OCI-LY7 (cell line): Measurements from ENCODE around the gene CACNA2D2. TPM values are rescaled to one million over a fixed set of nuclear protein-coding genes. Genes with fewer than 3 reads are reported as not detected.

Experiments
- BruUV-seq: library from RNA; stranded (reverse); fragments of 400-500 nt; replicated peaks from 2 replicates; lab custom pipeline; 2021; lab: Mats Ljungman, UMichigan
- CTCF ChIA-PET: fragments of 300-600 bp; sonication (Branson Sonifier 250); formaldehyde crosslinking; loops from one replicate; lab custom pipeline; 2022; ENCODE audit warnings: antibody characterized with exemption; ENCODE audit not compliant: unreplicated experiment; lab: Charles Lee
- POLR2A ChIA-PET: fragments of 300-600 bp; sonication (Branson Sonifier 250); formaldehyde crosslinking; loops from one replicate; lab custom pipeline; 2022; ENCODE audit warnings: antibody characterized with exemption; lab: Charles Lee
- DNase-seq: peaks from one replicate; pipeline ENCODE4 v3.0.0-alpha.2; 2015; ENCODE audit warnings: low spot score
- H2AFZ ChIP-seq: fragments of 200-600 bp; sonication (generic), shearing (Covaris generic); 2 replicates; pipeline ENCODE4 v1.6.1; 2014; ENCODE audit warnings: mild to moderate bottlenecking, antibody characterized with exemption, low read length, moderate library complexity
- H3K27ac ChIP-seq: fragments of 200-600 bp; sonication (generic); 2 replicates; pipeline ENCODE4 v1.5.1; 2014; ENCODE audit warnings: mixed run types, low read depth, mild to moderate bottlenecking, moderate library complexity, low read length, inconsistent platforms; ENCODE audit not compliant: poor library complexity, severe bottlenecking
- H3K36me3 ChIP-seq: fragments of 200-600 bp; sonication (generic); 2 replicates; pipeline ENCODE4 v1.6.1; 2014; ENCODE audit warnings: mild to moderate bottlenecking, antibody characterized with exemption, low read length, moderate library complexity, mixed read lengths; ENCODE audit not compliant: insufficient read depth
- H3K4me1 ChIP-seq: fragments of 200-600 bp; sonication (generic); 2 replicates; pipeline ENCODE4 v1.5.1; 2014; ENCODE audit warnings: mild to moderate bottlenecking, low read length; ENCODE audit not compliant: insufficient read depth, poor library complexity, severe bottlenecking
- H3K4me2 ChIP-seq: fragments of 200-600 bp; sonication (generic); 2 replicates; pipeline ENCODE4 v1.6.1; 2014; ENCODE audit warnings: mild to moderate bottlenecking, low read length
- H3K4me3 ChIP-seq: fragments of 200-600 bp; sonication (generic); 2 replicates; pipeline ENCODE4 v1.5.1; 2014; ENCODE audit warnings: mild to moderate bottlenecking, low read depth, low read length; ENCODE audit not compliant: poor library complexity, severe bottlenecking
- H3K79me2 ChIP-seq: fragments of 200-600 bp; sonication (generic); 2 replicates; pipeline ENCODE4 v1.6.1; 2016; ENCODE audit warnings: low read depth, mild to moderate bottlenecking, low read length, moderate library complexity, mixed read lengths; ENCODE audit not compliant: insufficient read depth
- H3K9me2 ChIP-seq: fragments of 200-600 bp; sonication (generic); 2 replicates; pipeline ENCODE4 v1.6.1; 2016; ENCODE audit warnings: mild to moderate bottlenecking, low read length, mixed read lengths; ENCODE audit not compliant: insufficient read depth
- H3K9me3 ChIP-seq: fragments of 200-600 bp; sonication (generic); 2 replicates; pipeline ENCODE4 v1.6.1; 2014; ENCODE audit warnings: mild to moderate bottlenecking, mixed run types, low read length, mixed read lengths
- H4K20me1 ChIP-seq: fragments of 200-600 bp; sonication (generic); 2 replicates; pipeline ENCODE4 v1.6.1; 2014; ENCODE audit warnings: mild to moderate bottlenecking, antibody characterized with exemption, low read length, moderate library complexity, mixed read lengths; ENCODE audit not compliant: insufficient read depth
- CTCF ChIP-seq: fragments of 200-600 bp; sonication (generic); conservative IDR thresholded peaks from 2 replicates; pipeline ENCODE4 v1.5.1; 2014; ENCODE audit warnings: mild to moderate bottlenecking, antibody characterized with exemption, low read length, moderate library complexity, mixed read lengths
- EZH2phosphoT487 ChIP-seq: fragments of 200-600 bp; sonication (generic); IDR thresholded peaks from 2 replicates; pipeline ENCODE4 v1.6.1; 2018; ENCODE audit warnings: low read depth, borderline replicate concordance, mild to moderate bottlenecking, mixed run types, antibody characterized with exemption, low read length, moderate library complexity, mixed read lengths
- intact Hi-C: fragments of 100-400 bp; cut with micrococcal nuclease; formaldehyde crosslinking; loops from one replicate; pipeline ENCODE4 v1.10.0; 2022; ENCODE audit not compliant: unreplicated experiment
- total RNA-seq, 2 experiments: library from RNA; depleted of rRNA in 1 of 2; stranded (reverse); fragments of >200 nt in 1 of 2; shearing (Covaris generic) in 1 of 2; gene quantifications; 2 replicates each; pipeline ENCODE4 v1.2.3, GENCODE V29; 2014 to 2022

Gene CACNA2D2
- total RNA-seq, 2 experiments from 2014 or later, result 0.09 to 0.21 TPM

DNA sequence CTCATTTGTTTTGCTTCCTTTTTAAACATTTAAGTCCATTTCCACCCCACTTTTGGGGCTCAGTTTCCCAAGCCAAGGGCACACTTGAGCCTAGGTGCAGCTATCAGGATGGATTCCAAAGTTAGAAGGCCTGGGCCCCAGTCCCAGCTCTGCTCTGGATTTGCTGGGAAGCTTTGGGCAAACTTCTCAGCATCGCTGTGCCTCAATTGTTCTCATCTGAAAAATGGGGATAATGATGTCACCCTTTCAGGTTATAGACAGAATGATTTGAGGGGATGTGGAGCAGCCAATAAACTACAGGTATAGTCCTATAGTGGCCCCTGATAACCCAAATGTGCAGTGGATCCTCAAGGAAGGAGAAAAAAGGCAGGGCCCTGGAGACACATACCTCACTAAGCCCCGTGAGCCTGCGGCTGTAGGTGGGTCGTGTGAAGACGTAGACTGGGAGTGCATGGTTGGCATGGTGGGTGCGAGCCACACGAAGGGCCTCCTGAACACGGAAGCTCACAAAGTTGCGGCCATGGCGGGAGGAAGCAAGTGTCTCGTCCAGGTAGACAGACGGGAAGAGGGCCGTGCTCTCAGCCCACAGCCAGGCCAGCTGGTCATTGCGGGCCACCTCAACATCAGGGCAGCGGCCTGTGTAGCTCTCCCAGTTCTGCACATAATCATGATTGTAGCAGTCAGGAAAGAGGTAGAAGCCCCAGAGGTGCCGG lies 184.1 kb downstream of the CACNA2D2 start:
- peak overlapping the region; percentile 18 for H3K27ac ChIP-seq
- intact Hi-C loops, result no loop called here
- no peak overlapping the region for H2AFZ ChIP-seq
- H3K9me3 ChIP-seq, result no peaks in the 10 kb centered on the region
- H3K79me2 ChIP-seq, result no peaks in the 10 kb centered on the region
- H3K36me3 ChIP-seq, result peaks cover 10% of the 10 kb centered on the region; the same call in 1 of the 2 replicates
- DNase-seq, result no peak
- peaks cover 49% of the 10 kb centered on the region for H3K4me1 ChIP-seq
- TF ChIP-seq CTCF (no peak), EZH2phosphoT487 (no peak)
- H3K4me3 ChIP-seq, result no peak overlapping the region
- H3K9me2 ChIP-seq, result no peaks in the 10 kb centered on the region
- POLR2A ChIA-PET, result interaction anchor here (1.1 kb wide), 1 partner anchor 18 kb away, joined by 4 read pairs; no protein-coding TSS in a partner anchor
- peak overlapping the region; percentile 73; the same call in 1 of the 2 replicates for H3K4me2 ChIP-seq
- H4K20me1 ChIP-seq, result no peaks in the 10 kb centered on the region
- BruUV-seq, result no TSS peak
- CTCF ChIA-PET, result no interaction called here

- Histone ChIP-seq H3K4me3 (peak overlapping the region; percentile 23), H3K36me3 (0 out of 2 replicates have a peak, but pooled peaks cover 6% of the 10 kb centered on the region), H4K20me1 (no peaks in the 10 kb centered on the region), H3K9me3 (no peaks in the 10 kb centered on the region), H3K9me2 (no peaks in the 10 kb centered on the region), H2AFZ (no peak overlapping the region), H3K4me1 (peaks cover 49% of the 10 kb centered on the region), H3K79me2 (no peaks in the 10 kb centered on the region), H3K4me2 (peak overlapping the region; percentile 46), H3K27ac (peak overlapping the region; percentile 18)
- BruUV-seq, result no TSS peak
- TF ChIP-seq EZH2phosphoT487 (no peak), CTCF (no peak)
- intact Hi-C loops, result no loop called here
- no peak for DNase-seq
- ChIA-PET CTCF (interaction anchor here (1.1 kb wide), 1 partner anchor 14 kb away, joined by 3 read pairs; no protein-coding TSS in a partner anchor), POLR2A (interaction anchor here (1.1 to 1.6 kb wide), 2 partner anchors 18 to 19 kb away, joined by 4 to 8 read pairs; partner anchors contain the start of genes HYAL3 and NAA80)
These were observed 184.8 kb downstream of the CACNA2D2 start for GRCh38 chr3:50318615-50319014.

- peak; percentile 66 for DNase-seq
- peak overlapping the region; percentile 46 for H3K4me2 ChIP-seq
- no peaks in the 10 kb centered on the region for H4K20me1 ChIP-seq
- TF ChIP-seq EZH2phosphoT487 (no peak), CTCF (no peak)
- H3K27ac ChIP-seq, result peak overlapping the region; percentile 18
- peak overlapping the region; percentile 23 for H3K4me3 ChIP-seq
- no peaks in the 10 kb centered on the region for H3K79me2 ChIP-seq
- no peaks in the 10 kb centered on the region for H3K9me2 ChIP-seq
- intact Hi-C loops, result no loop called here
- CTCF ChIA-PET, result interaction anchor here (1.1 kb wide), 1 partner anchor 15 kb away, joined by 3 read pairs; no protein-coding TSS in a partner anchor
- no peak overlapping the region for H2AFZ ChIP-seq
- POLR2A ChIA-PET, result interaction anchor here (1.6 kb wide), 2 partner anchors 10 to 19 kb away, joined by 4 to 8 read pairs; partner anchors contain the start of genes HYAL3, NAA80 and TUSC2
- no peaks in the 10 kb centered on the region for H3K9me3 ChIP-seq
- peaks cover 49% of the 10 kb centered on the region for H3K4me1 ChIP-seq
- BruUV-seq, result no TSS peak
- 0 out of 2 replicates have a peak, but pooled peaks cover 6% of the 10 kb centered on the region for H3K36me3 ChIP-seq
These were observed 185.3 kb downstream of the CACNA2D2 start for GRCh38 chr3:50318163-50318562.
